Calu3 (cell line): ENCODE data around the gene CUL4A. TPM values are rescaled to one million over a fixed set of nuclear protein-coding genes. Genes with fewer than 3 reads are reported as not detected.

Experiments
- BruUV-seq: library from RNA; stranded (reverse); fragments of 400-500 nt; replicated peaks from 2 replicates; lab custom pipeline; 2021; lab: Mats Ljungman, UMichigan
- CTCF ChIA-PET: fragments of 300-600 bp; sonication (Branson Sonifier 250); formaldehyde crosslinking; loops from one replicate; lab custom pipeline; 2022; ENCODE audit warnings: antibody characterized with exemption; lab: Charles Lee
- DNase-seq: peaks from one replicate; pipeline ENCODE4 v3.0.0; 2022
- H3K27ac Mint-ChIP-seq: one replicate; pipeline ENCODE4 v1.8.0; 2022; ENCODE audit warnings: mixed read lengths; ENCODE audit not compliant: unreplicated experiment
- H3K27me3 Mint-ChIP-seq: one replicate; pipeline ENCODE4 v1.8.0; 2022; ENCODE audit warnings: mixed read lengths; ENCODE audit not compliant: unreplicated experiment
- H3K36me3 Mint-ChIP-seq: one replicate; pipeline ENCODE4 v1.8.0; 2022; ENCODE audit warnings: mild to moderate bottlenecking, moderate library complexity, mixed read lengths; ENCODE audit not compliant: insufficient read depth, unreplicated experiment
- H3K4me1 Mint-ChIP-seq: one replicate; pipeline ENCODE4 v1.8.0; 2022; ENCODE audit warnings: mild to moderate bottlenecking, low read depth, mixed read lengths; ENCODE audit not compliant: unreplicated experiment
- H3K4me3 Mint-ChIP-seq: one replicate; pipeline ENCODE4 v1.8.0; 2022; ENCODE audit warnings: mild to moderate bottlenecking, low read depth, moderate library complexity, mixed read lengths; ENCODE audit not compliant: unreplicated experiment
- H3K9me3 Mint-ChIP-seq: one replicate; pipeline ENCODE4 v1.8.0; 2022; ENCODE audit warnings: low read depth, mixed read lengths; ENCODE audit not compliant: unreplicated experiment
- CTCF ChIP-seq: fragments of 200-600 bp; IDR thresholded peaks from one replicate; pipeline ENCODE4 v1.8.0; 2022; ENCODE audit warnings: antibody characterized with exemption; ENCODE audit not compliant: unreplicated experiment
- intact Hi-C: fragments of 100-400 bp; cut with micrococcal nuclease; formaldehyde crosslinking; loops from one replicate; pipeline ENCODE4 v1.10.0; 2022; ENCODE audit not compliant: unreplicated experiment
- total RNA-seq: library from RNA; stranded (reverse); gene quantifications from 2 replicates; pipeline ENCODE4 v1.2.3, GENCODE V29; 2022

The CUL4A gene
- total RNA-seq, 1 experiment from 2014 or later, result 32.1 TPM

- H3K27me3 Mint-ChIP-seq, result no peaks in the 10 kb centered on the region
- peaks cover 8% of the 10 kb centered on the region for H3K4me1 Mint-ChIP-seq
- CTCF ChIA-PET, result no interaction called here
- H3K27ac Mint-ChIP-seq, result no peak overlapping the region
- no TSS peak for BruUV-seq
- intact Hi-C loops, result no loop called here
- H3K9me3 Mint-ChIP-seq, result no peaks in the 10 kb centered on the region
- TF ChIP-seq CTCF, result no peak
- H3K4me3 Mint-ChIP-seq, result no peak overlapping the region
- peaks cover 10% of the 10 kb centered on the region for H3K36me3 Mint-ChIP-seq
- no peak for DNase-seq
Observed at GRCh38 chr13:113219256-113219940, 10.0 kb downstream of the CUL4A start.

GRCh38 chr13:113220141-113220598, 10.8 kb downstream of the CUL4A start:
- CTCF ChIA-PET, result no interaction called here
- no peak overlapping the region for H3K4me3 Mint-ChIP-seq
- TF ChIP-seq CTCF, result no peak
- H3K9me3 Mint-ChIP-seq, result no peaks in the 10 kb centered on the region
- intact Hi-C loops, result no loop called here
- H3K36me3 Mint-ChIP-seq, result peaks cover 10% of the 10 kb centered on the region
- no peak overlapping the region for H3K27ac Mint-ChIP-seq
- no TSS peak for BruUV-seq
- DNase-seq, result no peak
- peaks cover 8% of the 10 kb centered on the region for H3K4me1 Mint-ChIP-seq
- no peaks in the 10 kb centered on the region for H3K27me3 Mint-ChIP-seq

GRCh38 chr13:113220877-113221276, 11.5 kb downstream of the CUL4A start:
- H3K4me1 Mint-ChIP-seq, result peaks cover 8% of the 10 kb centered on the region
- no peak for DNase-seq
- no peak overlapping the region for H3K27ac Mint-ChIP-seq
- peaks cover 10% of the 10 kb centered on the region for H3K36me3 Mint-ChIP-seq
- no peaks in the 10 kb centered on the region for H3K9me3 Mint-ChIP-seq
- CTCF ChIA-PET, result no interaction called here
- BruUV-seq, result no TSS peak
- H3K27me3 Mint-ChIP-seq, result no peaks in the 10 kb centered on the region
- intact Hi-C loops, result no loop called here
- H3K4me3 Mint-ChIP-seq, result no peak overlapping the region
- TF ChIP-seq CTCF, result no peak

- Mint-ChIP-seq H3K27me3 (no peaks in the 10 kb centered on the region), H3K4me1 (peaks cover 8% of the 10 kb centered on the region), H3K27ac (no peak overlapping the region), H3K4me3 (no peak overlapping the region), H3K36me3 (peaks cover 12% of the 10 kb centered on the region), H3K9me3 (no peaks in the 10 kb centered on the region)
- DNase-seq, result no peak
- TF ChIP-seq CTCF, result no peak
- intact Hi-C loops, result no loop called here
- CTCF ChIA-PET, result no interaction called here
- no TSS peak for BruUV-seq
Observed at GRCh38 chr13:113223070-113223469, 13.7 kb downstream of the CUL4A start.
